Adrenal gland (tissue), 12 donors: ENCODE results near the gene COA5. TPM values are rescaled to one million over a fixed set of nuclear protein-coding genes. Genes with fewer than 3 reads are reported as not detected.

Source experiments
- DNase-seq, 7 donors: peaks; one replicate each; pipeline ENCODE4 v3.0.0-alpha.2; 2019 to 2020
- H3K27ac ChIP-seq, 5 donors: fragments of 200-600 bp; sonication (generic) in 4 of 5; 1 replicate in 3 of 5; 2 replicates in 2 of 5; pipeline versions ENCODE4 v1.5.1 to v1.8.0; 2016 to 2020; ENCODE audit warnings: mild to moderate bottlenecking in 1 of 5
- H3K27me3 ChIP-seq: fragments of 200-600 bp; 2 replicates; pipeline ENCODE4 v1.8.0; 2021
- H3K36me3 ChIP-seq, 2 donors: fragments of 200-600 bp; replicated peaks in 1 of 2; 1 replicate in 1 of 2; 2 replicates in 1 of 2; pipeline versions ENCODE4 v1.5.1 to v1.8.0; 2018 to 2022
- H3K4me1 ChIP-seq, 2 donors: fragments of 200-600 bp; replicated peaks in 1 of 2; 1 replicate in 1 of 2; 2 replicates in 1 of 2; pipeline versions ENCODE4 v1.5.1 to v1.8.0; 2018 to 2021
- H3K4me3 ChIP-seq, 4 donors: fragments of 200-600 bp; sonication (generic) in 3 of 4; one replicate each; pipeline ENCODE4 v1.5.1; 2016 to 2018
- H3K9me3 ChIP-seq, 3 donors: fragments of 200-600 bp; sonication (generic) in 1 of 3; replicated peaks in 1 of 3; 1 replicate in 2 of 3; 2 replicates in 1 of 3; pipeline versions ENCODE4 v1.5.1 to v1.8.0; 2016 to 2021
- CTCF ChIP-seq, 6 experiments: fragments of 450-650 bp in 4 of 6; fragments of 200-600 bp in 2 of 6; sonication (generic) in 1 of 6; IDR thresholded peaks; 1 replicate in 5 of 6; 2 replicates in 1 of 6; pipeline versions ENCODE4 v1.5.1 to v1.8.0; 2016 to 2021; ENCODE audit warnings: antibody characterized with exemption in 6 of 6, mild to moderate bottlenecking in 2 of 6, moderate library complexity in 1 of 6
- POLR2A ChIP-seq, 2 donors: fragments of 450-650 bp; IDR thresholded peaks; one replicate each; pipeline ENCODE4 v1.6.1; 2017; ENCODE audit warnings: antibody characterized with exemption in 2 of 2, mild to moderate bottlenecking in 2 of 2, moderate library complexity in 1 of 2
- WGBS, 4 donors: extraction: QIAGEN DNeasy Blood & Tissue Kit in 2 of 4; methylation state at CpG; one replicate each; pipeline versions ENCODE4 v1.1.5 to v1.1.7; 2013 to 2017; 5-methylcytosine and 5-hydroxymethylcytosine counted together
- intact Hi-C, 2 donors: fragments of 100-400 bp; cut with DNase I; formaldehyde crosslinking; loops; one replicate each; pipeline versions ENCODE4 v1.14.1 to v1.15.0; 2022 to 2023
- polyA plus RNA-seq, 3 donors: library from polyadenylated mRNA; stranded (reverse); fragments of 200-250 nt in 2 of 3; fragments of 350-450 nt in 1 of 3; fragmentation: Illumina TruSeq in 1 of 3; extraction: RNeasy Lipid Tissue Mini Kit (QIAGEN cat#74804) in 1 of 3; gene quantifications; one replicate each; pipeline ENCODE4 v1.2.3, GENCODE V29; 2013 to 2014
- total RNA-seq, 9 donors: library from RNA; depleted of rRNA in 4 of 9; stranded (reverse); fragments of >200 nt in 4 of 9; fragments of 120-200 nt in 1 of 9; fragmentation: NEBNext Ultra II Directional in 1 of 9; extraction: Animal tissue kit (Norgen Biotek cat#: 25700) in 1 of 9; gene quantifications; one replicate each; pipeline versions ENCODE4 v1.1.0 to v1.2.4, GENCODE V29; 2013 to 2023
- donor health status: healthy with polysubstance abuse.
- donor health status: Bipolar disorder and iron deficiency.
- donor health status: DM: yes; HTN: yes; CAD: no.
- donor health status: DM: no; HTN: no; CAD: no.
- donor health status: DM: no; HTN: no; CAD: no.
- donor health status: DM: yes; HTN: yes; CAD: no.

Gene COA5
- total and polyA plus RNA-seq, 12 donors: 18.9 to 76.0 (median 42.6) TPM

DNA sequence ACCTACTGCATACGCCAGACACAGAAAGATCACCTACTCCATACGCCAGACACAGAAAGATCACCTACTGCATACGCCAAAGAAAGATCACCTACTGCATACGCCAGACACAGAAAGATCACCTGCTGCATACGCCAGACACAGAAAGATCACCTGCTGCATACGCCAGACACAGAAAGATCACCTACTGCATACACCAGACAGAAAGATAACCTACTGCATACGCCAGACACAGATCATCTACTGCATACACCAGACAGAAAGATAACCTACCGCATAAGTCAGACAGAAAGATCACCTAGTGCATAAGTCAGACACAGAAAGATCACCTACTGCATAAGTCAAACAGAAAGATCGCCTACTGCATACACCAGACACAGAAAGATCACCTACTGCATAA lies 25.8 kb downstream of the COA5 start:
- no peak overlapping the region for H3K4me3 ChIP-seq
- intact Hi-C loops: no loop called here
- WGBS, 4 donors: 94 to 98% (median 96%) methylated on average over 9 of the region's 9 CpGs
- H3K4me1 ChIP-seq: no peaks in the 10 kb centered on the region
- no peaks in the 10 kb centered on the region for H3K9me3 ChIP-seq
- H3K27ac ChIP-seq: no peak overlapping the region
- no peaks in the 10 kb centered on the region for H3K27me3 ChIP-seq
- no peak for DNase-seq
- TF ChIP-seq CTCF (IDR thresholded peaks at IDR 0.05) (no peak), POLR2A (IDR thresholded peaks at IDR 0.05) (no peak)
- peaks cover 0 to 36% of the 10 kb centered on the region in 2 donors for H3K36me3 ChIP-seq

- peak in 1 of 7 donors; percentile 37 for DNase-seq
- Histone ChIP-seq H3K4me1 (no peaks in the 10 kb centered on the region), H3K27ac (no peak overlapping the region), H3K36me3 (peaks cover 0 to 46% of the 10 kb centered on the region in 2 donors), H3K4me3 (no peak overlapping the region), H3K9me3 (no peaks in the 10 kb centered on the region), H3K27me3 (no peaks in the 10 kb centered on the region)
- 87 to 95% (median 92%) methylated on average over 5 to 10 of the region's 10 CpGs for WGBS, 4 donors
- intact Hi-C loops: no loop called here
- no peak for TF ChIP-seq CTCF (IDR thresholded peaks at IDR 0.05)
- TF ChIP-seq POLR2A (IDR thresholded peaks at IDR 0.05): no peak
These were observed 27.5 kb downstream of the COA5 start for GRCh38 chr2:98580656-98581284.

DNA sequence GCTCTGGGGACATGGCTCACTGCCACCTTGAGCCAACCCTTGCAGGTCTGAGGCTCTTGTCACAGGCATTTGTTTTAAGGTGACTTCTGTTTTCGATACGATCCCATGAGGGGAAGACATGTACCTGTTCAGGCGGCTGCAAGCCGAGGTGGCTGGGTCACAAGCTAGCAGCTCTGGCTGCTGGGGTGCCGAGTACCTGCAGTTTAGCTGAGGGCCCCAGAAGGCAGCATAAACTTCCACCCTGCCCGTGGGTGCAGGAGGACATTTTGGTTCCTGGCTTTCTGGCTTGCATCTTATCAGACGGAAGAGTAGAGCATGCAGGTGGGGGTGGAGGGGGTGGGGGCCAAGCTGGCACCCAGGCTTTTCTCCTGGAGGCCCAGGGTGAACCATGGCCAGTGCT lies 28.4 kb downstream of the COA5 start:
- peak in 2 of 7 donors; percentile 9 to 40 for DNase-seq
- peaks cover 0 to 45% of the 10 kb centered on the region in 2 donors for H3K36me3 ChIP-seq
- intact Hi-C loops: no loop called here
- H3K9me3 ChIP-seq: no peaks in the 10 kb centered on the region
- no peak overlapping the region for H3K4me3 ChIP-seq
- H3K4me1 ChIP-seq: no peaks in the 10 kb centered on the region
- WGBS, 4 donors: 87 to 98% (median 93%) methylated on average over 5 to 7 of the region's 7 CpGs
- TF ChIP-seq CTCF (IDR thresholded peaks at IDR 0.05) (no peak), POLR2A (IDR thresholded peaks at IDR 0.05) (no peak)
- H3K27ac ChIP-seq: no peak overlapping the region
- no peaks in the 10 kb centered on the region for H3K27me3 ChIP-seq

GRCh38 chr2:98578231-98578630 lies 30.1 kb downstream of the COA5 start:
- Histone ChIP-seq H3K4me3 (no peak overlapping the region), H3K36me3 (peaks cover 0 to 51% of the 10 kb centered on the region in 2 donors), H3K9me3 (no peaks in the 10 kb centered on the region), H3K27ac (no peak overlapping the region), H3K27me3 (no peaks in the 10 kb centered on the region), H3K4me1 (no peaks in the 10 kb centered on the region)
- TF ChIP-seq CTCF (IDR thresholded peaks at IDR 0.05): no peak
- no peak for TF ChIP-seq POLR2A (IDR thresholded peaks at IDR 0.05)
- intact Hi-C loops: no loop called here
- peak in 2 of 7 donors; percentile 15 to 33 for DNase-seq
- WGBS, 4 donors: 92 to 100% (median 94%) methylated on average over 1 to 9 of the region's 9 CpGs
